Endothelial cell (in vitro differentiated cells): Measurements from ENCODE around the gene CDK11A. TPM values are rescaled to one million over a fixed set of nuclear protein-coding genes. Genes with fewer than 3 reads are reported as not detected.
"Not testable (repeated sequence)": the region's sequence is repeated elsewhere in the genome, so short reads cannot be mapped to it uniquely, and the experiment has no call there.

Experiments used
- DNase-seq: peaks from one replicate; pipeline ENCODE4 v3.0.0; 2021; ENCODE audit warnings: low spot score
- H3K27ac Mint-ChIP-seq: one replicate; pipeline ENCODE4 v1.8.0; 2021; ENCODE audit warnings: mixed read lengths, inconsistent platforms; ENCODE audit not compliant: unreplicated experiment
- H3K27me3 Mint-ChIP-seq: one replicate; pipeline ENCODE4 v1.8.0; 2021; ENCODE audit warnings: mild to moderate bottlenecking, moderate library complexity, mixed read lengths, inconsistent platforms; ENCODE audit not compliant: unreplicated experiment
- H3K36me3 Mint-ChIP-seq: one replicate; pipeline ENCODE4 v1.8.0; 2021; ENCODE audit warnings: mild to moderate bottlenecking, low read depth, mixed read lengths, inconsistent platforms; ENCODE audit not compliant: unreplicated experiment
- H3K4me1 Mint-ChIP-seq: one replicate; pipeline ENCODE4 v1.8.0; 2021; ENCODE audit warnings: mild to moderate bottlenecking, mixed read lengths, inconsistent platforms; ENCODE audit not compliant: unreplicated experiment
- H3K4me3 Mint-ChIP-seq: one replicate; pipeline ENCODE4 v1.8.0; 2021; ENCODE audit warnings: mild to moderate bottlenecking, mixed read lengths, inconsistent platforms; ENCODE audit not compliant: unreplicated experiment
- H3K9me3 Mint-ChIP-seq: one replicate; pipeline ENCODE4 v1.8.0; 2021; ENCODE audit warnings: mixed read lengths, inconsistent platforms; ENCODE audit not compliant: unreplicated experiment
- total RNA-seq: library from RNA; stranded (reverse); fragmentation: NEBNext Ultra II Directional; extraction: Animal tissue kit (Norgen Biotek cat#: 25700); gene quantifications from one replicate; pipeline ENCODE4 v1.2.1, GENCODE V29; 2021; ENCODE audit not compliant: unreplicated experiment
- TF ChIP-seq, protein P1 (sequence below): fragments of 200-600 bp; sonication (generic); IDR thresholded peaks from one replicate; pipeline ENCODE4 v1.5.0; 2021; ENCODE audit warnings: antibody characterized with exemption; ENCODE audit not compliant: unreplicated experiment

CDK11A gene
- total RNA-seq, 1 donor from 2014 or later = 109 TPM

DNA sequence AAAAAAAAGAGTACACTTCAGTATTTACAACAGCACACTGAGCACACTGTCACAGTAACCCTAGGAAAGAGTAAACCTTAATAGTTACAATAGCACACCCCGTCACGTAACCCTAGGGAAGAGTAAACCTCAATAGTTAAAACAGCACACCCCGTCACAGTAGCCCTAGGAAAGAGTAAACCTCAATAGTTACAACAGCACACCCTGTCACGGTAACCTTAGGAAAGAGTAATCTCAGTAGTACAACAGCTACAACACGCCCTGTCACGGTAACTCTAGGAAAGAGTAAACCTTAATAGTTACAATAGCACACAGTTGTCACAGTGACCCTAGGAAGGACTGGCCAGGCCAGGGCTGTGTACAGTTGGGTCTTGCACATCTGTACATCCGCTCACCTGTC lies 3.0 kb downstream of the CDK11A start:
- peak overlapping the region; percentile 28 for H3K4me3 Mint-ChIP-seq
- H3K4me1 Mint-ChIP-seq = peaks cover 2% of the 10 kb centered on the region
- H3K36me3 Mint-ChIP-seq = peaks cover 21% of the 10 kb centered on the region
- peak overlapping the region; percentile 13 for H3K27ac Mint-ChIP-seq
- no peaks in the 10 kb centered on the region for H3K9me3 Mint-ChIP-seq
- TF ChIP-seq, protein P1, sequence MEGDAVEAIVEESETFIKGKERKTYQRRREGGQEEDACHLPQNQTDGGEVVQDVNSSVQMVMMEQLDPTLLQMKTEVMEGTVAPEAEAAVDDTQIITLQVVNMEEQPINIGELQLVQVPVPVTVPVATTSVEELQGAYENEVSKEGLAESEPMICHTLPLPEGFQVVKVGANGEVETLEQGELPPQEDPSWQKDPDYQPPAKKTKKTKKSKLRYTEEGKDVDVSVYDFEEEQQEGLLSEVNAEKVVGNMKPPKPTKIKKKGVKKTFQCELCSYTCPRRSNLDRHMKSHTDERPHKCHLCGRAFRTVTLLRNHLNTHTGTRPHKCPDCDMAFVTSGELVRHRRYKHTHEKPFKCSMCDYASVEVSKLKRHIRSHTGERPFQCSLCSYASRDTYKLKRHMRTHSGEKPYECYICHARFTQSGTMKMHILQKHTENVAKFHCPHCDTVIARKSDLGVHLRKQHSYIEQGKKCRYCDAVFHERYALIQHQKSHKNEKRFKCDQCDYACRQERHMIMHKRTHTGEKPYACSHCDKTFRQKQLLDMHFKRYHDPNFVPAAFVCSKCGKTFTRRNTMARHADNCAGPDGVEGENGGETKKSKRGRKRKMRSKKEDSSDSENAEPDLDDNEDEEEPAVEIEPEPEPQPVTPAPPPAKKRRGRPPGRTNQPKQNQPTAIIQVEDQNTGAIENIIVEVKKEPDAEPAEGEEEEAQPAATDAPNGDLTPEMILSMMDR = no peak
- DNase-seq = no peak
- peaks cover 2% of the 10 kb centered on the region for H3K27me3 Mint-ChIP-seq

DNA sequence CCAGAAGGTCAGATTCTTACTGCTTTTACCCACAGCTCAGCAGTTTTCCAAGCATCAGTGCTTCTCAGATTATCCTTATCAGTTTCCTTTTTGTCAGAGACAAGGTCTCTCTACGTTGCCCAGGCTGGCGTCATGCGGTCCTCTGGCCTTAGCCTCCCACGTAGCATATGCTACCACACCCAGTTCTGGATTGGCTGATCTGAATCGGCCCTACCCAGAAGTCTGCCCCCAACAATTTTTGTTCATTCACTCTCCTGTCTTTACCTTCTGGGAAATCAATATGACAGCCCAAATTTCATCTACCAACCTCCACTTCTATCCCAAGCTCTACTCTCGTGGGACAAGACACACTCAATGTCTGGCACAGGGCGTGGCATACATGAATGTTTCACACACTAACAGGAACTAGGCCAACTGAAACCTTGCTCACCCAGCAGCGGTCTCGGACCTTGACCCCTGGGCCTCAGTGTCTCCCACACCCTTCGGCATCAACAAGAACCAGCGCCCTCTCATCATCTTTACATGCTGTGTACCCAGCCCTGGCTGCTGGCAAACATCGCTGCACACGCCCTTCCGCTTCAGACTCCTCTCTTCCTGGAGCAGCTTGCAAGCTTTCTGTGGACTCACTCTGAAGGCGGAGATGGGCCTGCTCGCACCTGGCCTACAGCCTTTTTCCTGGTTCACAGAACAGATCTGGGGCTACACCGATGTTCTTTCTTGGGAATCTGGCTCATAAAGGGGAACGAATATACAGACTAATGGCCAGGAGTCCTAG lies 8.9 kb downstream of the CDK11A start:
- DNase-seq, H3K9me3 Mint-ChIP-seq, H3K27me3 Mint-ChIP-seq: not testable (repeated sequence)
- peak overlapping the region; percentile 89 for H3K27ac Mint-ChIP-seq
- H3K4me1 Mint-ChIP-seq = peaks cover 13% of the 10 kb centered on the region
- H3K4me3 Mint-ChIP-seq = peak overlapping the region; percentile 85
- peaks cover 22% of the 10 kb centered on the region for H3K36me3 Mint-ChIP-seq

GRCh38 chr1:1707897-1708296 lies 16.3 kb downstream of the CDK11A start:
- DNase-seq, H3K4me3 Mint-ChIP-seq, H3K27ac Mint-ChIP-seq, H3K4me1 Mint-ChIP-seq, H3K27me3 Mint-ChIP-seq, H3K36me3 Mint-ChIP-seq, H3K9me3 Mint-ChIP-seq: not testable (repeated sequence)

GRCh38 chr1:1707241-1707640 lies 16.9 kb downstream of the CDK11A start:
- not testable (repeated sequence) for H3K27ac Mint-ChIP-seq, H3K27me3 Mint-ChIP-seq, H3K4me1 Mint-ChIP-seq, DNase-seq, H3K9me3 Mint-ChIP-seq, H3K36me3 Mint-ChIP-seq, H3K4me3 Mint-ChIP-seq

GRCh38 chr1:1705623-1706022 lies 18.5 kb downstream of the CDK11A start:
- not testable (repeated sequence) for H3K4me3 Mint-ChIP-seq, H3K9me3 Mint-ChIP-seq, DNase-seq, H3K27ac Mint-ChIP-seq, H3K4me1 Mint-ChIP-seq, H3K36me3 Mint-ChIP-seq, H3K27me3 Mint-ChIP-seq

GRCh38 chr1:1704284-1704957 lies 19.7 kb downstream of the CDK11A start:
- H3K27me3 Mint-ChIP-seq, DNase-seq, H3K27ac Mint-ChIP-seq, H3K36me3 Mint-ChIP-seq, H3K4me1 Mint-ChIP-seq, H3K4me3 Mint-ChIP-seq, H3K9me3 Mint-ChIP-seq: not testable (repeated sequence)

GRCh38 chr1:1703796-1704195 lies 20.4 kb downstream of the CDK11A start:
- TF ChIP-seq, protein P1 = no peak
- H3K4me3 Mint-ChIP-seq = no peak overlapping the region
- H3K27me3 Mint-ChIP-seq = no peaks in the 10 kb centered on the region
- H3K36me3 Mint-ChIP-seq = no peaks in the 10 kb centered on the region
- no peaks in the 10 kb centered on the region for H3K4me1 Mint-ChIP-seq
- H3K9me3 Mint-ChIP-seq = no peaks in the 10 kb centered on the region
- no peak overlapping the region for H3K27ac Mint-ChIP-seq
- DNase-seq = no peak

DNA sequence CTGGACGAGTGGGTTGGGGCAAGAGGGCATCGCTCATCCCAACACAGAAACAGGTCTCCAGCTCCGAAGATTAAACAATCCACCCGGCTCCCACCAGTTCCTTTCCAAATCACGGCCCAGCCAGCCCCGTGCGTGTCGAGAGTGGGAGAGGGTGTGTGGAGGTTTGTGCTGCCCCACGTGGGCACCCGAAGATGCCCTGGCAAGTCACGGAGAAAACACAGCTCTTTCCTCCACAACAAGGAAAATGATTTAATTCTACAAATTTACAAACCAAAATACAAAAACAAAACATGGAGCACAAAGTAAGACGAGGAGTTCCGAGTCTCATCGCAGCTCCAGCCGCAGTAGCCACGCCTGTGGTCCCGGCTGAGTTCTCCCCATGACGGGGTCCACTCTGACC lies 21.7 kb downstream of the CDK11A start:
- H3K27me3 Mint-ChIP-seq, H3K4me3 Mint-ChIP-seq, H3K4me1 Mint-ChIP-seq, DNase-seq, H3K36me3 Mint-ChIP-seq, H3K27ac Mint-ChIP-seq, H3K9me3 Mint-ChIP-seq: not testable (repeated sequence)

DNA sequence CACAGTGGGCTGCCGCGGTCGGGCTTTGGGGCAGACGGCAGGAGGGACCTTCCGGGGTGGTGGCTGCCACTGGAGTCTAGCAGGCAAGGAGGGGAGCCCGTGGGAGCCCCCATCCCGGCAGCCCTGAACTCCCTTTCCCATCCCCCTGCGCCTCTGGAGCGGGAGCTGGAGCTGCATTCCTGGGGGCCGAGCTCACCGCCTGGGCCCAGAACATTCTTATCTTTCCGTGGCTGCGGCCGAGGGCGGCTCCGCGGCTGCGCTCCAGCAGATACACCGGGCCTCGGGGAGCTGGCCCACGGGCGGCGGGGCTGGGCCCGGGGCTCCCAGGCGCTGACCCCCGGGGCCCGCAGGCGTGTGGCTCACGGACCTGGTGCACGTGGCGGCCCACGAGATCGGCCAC lies 23.6 kb downstream of the CDK11A start:
- not testable (repeated sequence) for H3K9me3 Mint-ChIP-seq, H3K27ac Mint-ChIP-seq, H3K4me1 Mint-ChIP-seq, DNase-seq, H3K36me3 Mint-ChIP-seq, H3K4me3 Mint-ChIP-seq, H3K27me3 Mint-ChIP-seq

DNA sequence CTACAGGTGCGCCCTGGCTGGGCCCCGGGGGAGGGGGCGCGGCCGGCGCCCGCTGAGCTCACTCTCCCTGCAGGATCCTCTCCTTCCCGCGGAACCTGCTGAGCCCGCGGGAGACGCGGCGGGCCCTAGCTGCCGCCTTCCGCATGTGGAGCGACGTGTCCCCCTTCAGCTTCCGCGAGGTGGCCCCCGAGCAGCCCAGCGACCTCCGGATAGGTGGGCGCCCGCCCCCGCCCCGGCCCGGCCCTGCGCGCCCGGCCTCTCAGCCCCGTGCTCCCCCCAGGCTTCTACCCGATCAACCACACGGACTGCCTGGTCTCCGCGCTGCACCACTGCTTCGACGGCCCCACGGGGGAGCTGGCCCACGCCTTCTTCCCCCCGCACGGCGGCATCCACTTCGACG lies 24.1 kb downstream of the CDK11A start:
- not testable (repeated sequence) for H3K4me1 Mint-ChIP-seq, H3K4me3 Mint-ChIP-seq, H3K9me3 Mint-ChIP-seq, H3K27ac Mint-ChIP-seq, DNase-seq, H3K27me3 Mint-ChIP-seq, H3K36me3 Mint-ChIP-seq
